GM23338 (cell line): ENCODE data around the gene PKD2L1.
"Not testable (repeated sequence)": the region's sequence is repeated elsewhere in the genome, so short reads cannot be mapped to it uniquely, and the experiment has no call there.

ENCODE experiments used
- EZH2 ChIP-seq: fragments of 200-600 bp; sonication (generic); IDR thresholded peaks from one replicate; pipeline ENCODE4 v1.8.0; 2017; ENCODE audit warnings: antibody characterized with exemption, mild to moderate bottlenecking, low read depth; ENCODE audit not compliant: unreplicated experiment
- TF ChIP-seq, protein P1 (sequence below), 2 experiments: fragments of 200-600 bp in 1 of 2; sonication (generic) in 1 of 2; conservative IDR thresholded peaks; 2 replicates each; pipeline versions ENCODE4 v1.5.1 to v1.6.1; 2016 to 2017; ENCODE audit warnings: antibody characterized with exemption in 2 of 2, low read depth in 2 of 2, mild to moderate bottlenecking in 2 of 2, moderate library complexity in 1 of 2

DNA sequence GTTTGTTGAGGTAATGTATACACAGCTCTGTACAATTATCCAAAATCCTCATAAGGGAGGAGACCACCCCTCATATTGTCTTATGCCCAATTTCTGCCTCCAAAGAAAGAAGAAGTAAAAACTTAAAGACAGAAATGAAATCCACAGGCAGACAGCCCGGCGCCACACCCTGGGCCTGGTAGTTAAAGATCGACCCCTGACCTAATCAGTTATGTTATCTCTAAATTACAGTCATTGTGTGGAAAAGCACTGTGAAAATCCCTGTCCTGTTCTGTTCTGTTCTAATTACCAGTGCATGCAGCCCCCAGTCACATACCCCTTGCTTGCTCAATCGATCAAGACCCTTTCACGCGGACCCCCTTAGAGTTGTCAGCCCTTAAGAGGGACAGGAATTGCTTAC, 46.6 kb upstream of the PKD2L1 start:
- TF ChIP-seq, protein P1, sequence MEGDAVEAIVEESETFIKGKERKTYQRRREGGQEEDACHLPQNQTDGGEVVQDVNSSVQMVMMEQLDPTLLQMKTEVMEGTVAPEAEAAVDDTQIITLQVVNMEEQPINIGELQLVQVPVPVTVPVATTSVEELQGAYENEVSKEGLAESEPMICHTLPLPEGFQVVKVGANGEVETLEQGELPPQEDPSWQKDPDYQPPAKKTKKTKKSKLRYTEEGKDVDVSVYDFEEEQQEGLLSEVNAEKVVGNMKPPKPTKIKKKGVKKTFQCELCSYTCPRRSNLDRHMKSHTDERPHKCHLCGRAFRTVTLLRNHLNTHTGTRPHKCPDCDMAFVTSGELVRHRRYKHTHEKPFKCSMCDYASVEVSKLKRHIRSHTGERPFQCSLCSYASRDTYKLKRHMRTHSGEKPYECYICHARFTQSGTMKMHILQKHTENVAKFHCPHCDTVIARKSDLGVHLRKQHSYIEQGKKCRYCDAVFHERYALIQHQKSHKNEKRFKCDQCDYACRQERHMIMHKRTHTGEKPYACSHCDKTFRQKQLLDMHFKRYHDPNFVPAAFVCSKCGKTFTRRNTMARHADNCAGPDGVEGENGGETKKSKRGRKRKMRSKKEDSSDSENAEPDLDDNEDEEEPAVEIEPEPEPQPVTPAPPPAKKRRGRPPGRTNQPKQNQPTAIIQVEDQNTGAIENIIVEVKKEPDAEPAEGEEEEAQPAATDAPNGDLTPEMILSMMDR (conservative IDR thresholded peaks at IDR 0.05; ENCODE audit: low read depth in 2 of 2), result not testable (repeated sequence)
- not testable (repeated sequence) for TF ChIP-seq EZH2
